IPS DF 4.7 (cell line): ENCODE data around the gene RAVER1.

Experiments used
- DNase-seq: peaks from one replicate; pipeline ENCODE4 v3.0.0-alpha.2; 2013; ENCODE audit warnings: low spot score; ENCODE audit errors: extremely low read depth

Gene RAVER1

DNA sequence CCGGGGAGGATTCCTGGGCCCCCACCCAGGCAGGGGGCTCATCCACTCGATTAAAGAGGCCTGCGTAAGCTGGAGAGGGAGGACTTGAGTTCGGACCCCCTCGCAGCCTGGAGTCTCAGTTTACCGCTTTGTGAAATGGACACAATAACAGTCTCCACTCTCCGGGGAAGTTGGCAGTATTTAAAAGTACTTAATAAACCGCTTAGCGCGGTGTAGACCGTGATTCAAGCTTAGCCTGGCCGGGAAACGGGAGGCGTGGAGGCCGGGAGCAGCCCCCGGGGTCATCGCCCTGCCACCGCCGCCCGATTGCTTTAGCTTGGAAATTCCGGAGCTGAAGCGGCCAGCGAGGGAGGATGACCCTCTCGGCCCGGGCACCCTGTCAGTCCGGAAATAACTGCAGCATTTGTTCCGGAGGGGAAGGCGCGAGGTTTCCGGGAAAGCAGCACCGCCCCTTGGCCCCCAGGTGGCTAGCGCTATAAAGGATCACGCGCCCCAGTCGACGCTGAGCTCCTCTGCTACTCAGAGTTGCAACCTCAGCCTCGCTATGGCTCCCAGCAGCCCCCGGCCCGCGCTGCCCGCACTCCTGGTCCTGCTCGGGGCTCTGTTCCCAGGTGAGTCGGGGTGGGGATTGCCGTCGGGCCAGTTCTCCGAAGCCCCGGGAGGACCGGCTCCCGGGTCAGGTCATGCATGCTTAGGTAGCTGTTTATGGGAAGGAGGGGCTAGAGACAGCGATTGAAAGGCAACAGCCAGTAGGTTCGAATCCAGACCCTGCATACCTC lies 62.5 kb downstream of the RAVER1 start, which contains the start of gene ICAM1:
ICAM1 (plus strand) TSS at position 505 of the 779 bp plus-strand sequence; CDS start at position 545, 40 bp downstream.
- no peak for DNase-seq

GRCh38 chr19:10270180-10270615 lies 63.1 kb downstream of the RAVER1 start:
- DNase-seq: no peak

GRCh38 chr19:10269333-10270179 lies 63.8 kb downstream of the RAVER1 start:
- DNase-seq: no peak

- no peak for DNase-seq
Observed at GRCh38 chr19:10268071-10268470, 65.3 kb downstream of the RAVER1 start.

DNA sequence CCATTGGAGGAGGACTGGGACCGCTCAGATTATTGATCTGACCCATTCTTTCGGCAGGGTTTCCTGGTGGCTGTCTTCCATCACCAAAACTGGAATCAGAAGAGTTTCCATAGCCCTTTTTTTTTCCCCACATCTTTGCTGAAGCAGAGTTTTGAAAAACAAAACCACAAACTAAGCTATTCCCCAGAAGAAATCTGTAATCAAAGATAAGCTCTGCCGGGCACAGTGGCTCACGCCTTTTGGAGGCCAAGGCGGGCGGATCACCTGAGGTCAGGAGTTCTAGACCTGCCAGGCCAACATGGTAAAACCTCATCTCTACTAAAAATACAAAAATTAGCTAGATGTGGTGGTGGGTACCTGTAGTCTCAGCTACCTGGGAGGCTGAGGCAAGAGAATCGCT lies 66.6 kb downstream of the RAVER1 start:
- DNase-seq: no peak
